HG03378 (cell line): ENCODE results near the gene ZNF669.
"Not testable (repeated sequence)": the region's sequence is repeated elsewhere in the genome, so short reads cannot be mapped to it uniquely, and the experiment has no call there.

ENCODE experiments used
- ATAC-seq: cut with Tn5 transposase; IDR thresholded peaks from one replicate; pipeline ENCODE4 v1.9.1; 2021; ENCODE audit warnings: mild to moderate bottlenecking, moderate library complexity; ENCODE audit not compliant: unreplicated experiment

Gene ZNF669

GRCh38 chr1:247103859-247104591 lies at the start of gene ZNF669:
TSS of gene ZNF669 (minus strand) at chr1:247104356. CDS start at chr1:247104199, 157 bp downstream.
- peak; percentile 98 for ATAC-seq

GRCh38 chr1:247147781-247148180 lies 43.6 kb upstream of the ZNF669 start:
- no peak for ATAC-seq

GRCh38 chr1:247147120-247147519 lies 43.0 kb upstream of the ZNF669 start:
- ATAC-seq, result not testable (repeated sequence)

- ATAC-seq, result no peak
Measured at GRCh38 chr1:247146671-247147070, 42.5 kb upstream of the ZNF669 start.

DNA sequence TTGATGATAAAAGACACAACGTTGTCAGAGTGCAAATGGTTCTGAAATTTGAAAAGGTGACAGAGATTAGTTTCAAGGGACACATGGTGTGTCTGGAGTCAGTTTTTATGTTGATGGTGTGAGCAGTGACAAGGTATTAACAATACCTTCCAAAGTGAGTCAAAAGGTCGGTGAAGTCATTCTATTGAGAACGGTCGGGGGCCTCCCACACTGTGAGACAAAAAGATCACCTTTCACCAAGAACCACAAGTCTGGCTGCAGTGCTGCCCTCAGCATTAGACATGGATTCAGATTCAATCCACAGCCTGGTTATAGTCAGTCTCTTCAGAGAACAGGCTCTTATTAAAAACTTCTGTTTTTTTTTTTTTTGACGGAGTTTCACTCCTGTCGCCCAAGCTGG lies 41.1 kb upstream of the ZNF669 start:
- ATAC-seq, result no peak

DNA sequence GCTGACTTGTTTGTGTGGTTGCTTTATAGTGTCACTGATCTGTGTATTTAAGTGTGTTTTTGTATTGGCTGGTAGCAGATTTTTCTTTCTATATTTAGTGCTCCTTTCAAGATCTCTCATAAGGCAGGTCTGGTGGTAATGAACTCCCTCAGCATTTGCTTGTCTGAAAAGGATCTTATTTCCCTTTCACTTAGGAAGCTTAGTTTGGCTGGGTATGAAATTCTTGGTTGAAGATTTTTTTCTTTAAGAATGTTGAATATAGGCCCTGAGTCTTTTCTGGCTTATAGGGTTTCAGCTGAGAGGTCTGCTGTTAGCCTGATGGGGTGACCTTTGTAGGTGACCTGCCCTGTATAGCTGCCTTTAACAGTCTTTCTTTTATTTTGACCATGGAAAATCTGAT lies 35.4 kb upstream of the ZNF669 start:
- not testable (repeated sequence) for ATAC-seq

- ATAC-seq, result no peak
Measured at GRCh38 chr1:247131236-247131635, 27.1 kb upstream of the ZNF669 start.

DNA sequence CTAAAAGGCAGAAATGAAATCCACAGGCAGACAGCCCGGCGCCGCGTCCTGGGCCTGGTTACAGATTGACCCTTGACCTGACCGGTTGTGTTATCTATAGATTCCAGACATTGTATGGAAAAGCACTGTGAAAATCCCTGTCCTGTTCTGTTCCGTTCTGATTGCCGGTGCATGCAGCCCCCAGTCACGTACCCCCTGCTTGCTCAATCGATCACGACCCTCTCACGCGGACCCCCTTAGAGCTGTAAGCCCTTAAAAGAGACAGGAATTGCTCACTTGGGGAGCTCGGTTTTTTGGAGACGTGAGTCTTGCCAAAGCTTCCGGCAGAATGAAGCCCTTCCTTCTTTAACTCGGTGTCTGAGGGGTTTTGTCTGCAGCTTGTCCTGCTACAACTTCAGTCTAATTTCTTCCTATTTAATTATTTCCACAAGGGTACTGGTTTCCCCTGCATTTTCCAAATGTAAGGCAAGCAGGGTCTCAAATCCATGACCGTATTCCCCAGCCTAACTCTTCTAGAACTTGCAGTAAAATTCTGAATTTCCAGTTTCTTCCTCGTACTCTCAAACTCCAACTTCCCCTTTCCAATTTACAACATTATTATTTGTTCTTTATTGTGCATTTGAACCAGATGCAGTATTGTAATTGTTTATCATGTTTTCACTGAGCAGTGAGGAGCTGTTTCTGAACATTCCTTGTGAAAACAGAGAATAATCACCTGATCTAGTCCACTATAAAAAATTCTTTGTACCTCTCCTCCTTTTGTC lies 23.5 kb upstream of the ZNF669 start:
- ATAC-seq, result not testable (repeated sequence)

DNA sequence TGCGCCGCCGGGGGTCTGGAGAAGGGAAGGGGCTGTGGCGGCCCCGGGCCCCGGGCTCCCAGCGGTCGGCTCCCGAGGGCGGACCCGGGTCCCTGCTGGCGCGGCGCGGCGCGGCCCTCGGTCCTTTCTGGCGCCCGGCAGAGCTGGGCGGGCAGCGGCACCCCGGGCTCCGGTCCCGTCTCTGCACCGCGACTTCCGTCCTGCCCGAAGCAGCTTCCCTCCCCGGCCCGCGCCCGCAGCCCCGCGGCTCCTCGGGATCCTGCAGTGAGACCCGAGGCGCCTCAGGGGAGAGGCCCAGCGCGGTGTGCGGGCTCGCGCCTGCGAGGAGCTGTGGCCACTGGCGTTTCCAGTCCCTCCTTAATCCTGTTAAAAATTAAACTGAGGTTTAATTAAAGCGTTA lies 22.4 kb upstream of the ZNF669 start:
- ATAC-seq, result not testable (repeated sequence)

DNA sequence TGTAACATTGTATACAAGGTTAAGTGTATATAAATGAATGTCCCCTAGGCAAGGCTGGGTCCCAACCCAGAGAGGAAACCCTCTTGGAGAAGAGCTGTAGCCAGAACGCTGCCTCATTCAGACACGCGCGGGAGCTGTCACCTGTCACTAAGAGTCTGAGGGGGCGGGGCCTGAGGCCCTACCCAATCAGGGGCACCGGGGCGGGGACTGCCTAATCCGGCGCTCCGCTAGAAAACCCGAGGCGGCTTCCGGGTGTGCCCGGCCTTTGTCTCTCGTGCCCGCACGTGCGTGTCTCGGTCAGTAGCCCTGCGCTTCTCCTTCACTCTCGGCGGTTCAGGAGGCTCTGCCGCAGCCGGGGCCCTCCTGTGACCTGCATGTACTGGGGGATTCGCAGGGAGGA lies 22.0 kb upstream of the ZNF669 start:
- ATAC-seq, result peak; percentile 99

GRCh38 chr1:247121382-247121781 lies 17.2 kb upstream of the ZNF669 start:
- ATAC-seq, result no peak

DNA sequence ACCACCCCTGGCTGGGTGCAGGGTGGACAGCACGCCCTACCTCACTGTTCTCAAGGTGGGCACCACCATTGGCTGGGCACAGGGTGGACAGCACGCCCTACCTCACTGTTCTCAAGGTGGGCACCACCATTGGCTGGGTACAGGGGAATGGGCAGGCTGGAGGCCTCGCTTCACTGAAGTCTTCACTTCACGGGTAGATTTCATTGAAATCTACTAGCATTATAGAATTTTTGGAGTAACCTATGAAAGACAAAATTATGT lies 16.2 kb upstream of the ZNF669 start:
- ATAC-seq, result not testable (repeated sequence)

GRCh38 chr1:247119600-247120407 lies 15.6 kb upstream of the ZNF669 start:
- no peak for ATAC-seq

DNA sequence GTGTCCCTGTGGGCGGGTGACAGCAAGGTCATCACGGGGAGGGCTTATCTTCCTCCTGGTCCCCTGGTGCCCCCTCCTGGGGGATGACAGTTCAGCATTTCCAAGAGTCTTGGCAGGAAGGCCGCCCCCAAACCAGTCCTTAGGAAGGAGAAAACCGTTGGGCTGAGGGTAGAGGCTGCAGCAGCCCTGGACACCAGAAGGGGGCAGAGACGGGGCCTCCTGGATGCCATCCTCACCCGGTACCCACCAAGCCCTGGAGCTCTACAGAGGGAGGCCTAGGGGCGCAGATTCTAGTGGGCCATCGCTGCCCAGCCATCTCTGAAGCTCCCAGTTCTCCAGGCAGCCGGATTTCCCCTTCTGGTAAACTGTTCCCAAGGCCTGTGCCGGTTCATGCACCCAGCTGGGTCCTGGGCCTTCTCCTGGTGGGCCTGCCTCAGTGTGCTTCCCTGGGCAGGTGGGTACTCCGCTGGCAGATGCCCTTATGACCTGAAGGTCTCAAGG lies 14.8 kb upstream of the ZNF669 start:
- no peak for ATAC-seq

DNA sequence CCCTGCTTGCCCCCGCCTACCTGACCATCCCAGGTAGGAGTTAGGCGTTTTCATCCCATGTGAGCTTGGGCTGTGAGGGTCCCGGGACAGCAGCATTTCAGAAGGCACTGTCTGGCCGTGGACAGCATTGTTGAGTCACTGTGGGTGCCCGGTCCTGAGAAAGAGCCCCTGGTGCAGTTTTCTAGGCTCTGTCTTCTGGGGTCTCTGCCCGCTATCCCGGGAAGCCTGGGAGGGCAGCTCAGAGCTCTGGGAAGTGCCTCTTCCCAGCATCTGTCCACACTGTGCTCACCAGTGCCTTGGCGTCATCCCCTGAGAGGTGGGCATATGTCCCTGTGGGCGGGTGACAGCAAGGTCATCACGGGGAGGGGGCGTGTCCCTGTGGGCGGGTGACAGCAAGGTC lies 11.4 kb upstream of the ZNF669 start:
- no peak for ATAC-seq

DNA sequence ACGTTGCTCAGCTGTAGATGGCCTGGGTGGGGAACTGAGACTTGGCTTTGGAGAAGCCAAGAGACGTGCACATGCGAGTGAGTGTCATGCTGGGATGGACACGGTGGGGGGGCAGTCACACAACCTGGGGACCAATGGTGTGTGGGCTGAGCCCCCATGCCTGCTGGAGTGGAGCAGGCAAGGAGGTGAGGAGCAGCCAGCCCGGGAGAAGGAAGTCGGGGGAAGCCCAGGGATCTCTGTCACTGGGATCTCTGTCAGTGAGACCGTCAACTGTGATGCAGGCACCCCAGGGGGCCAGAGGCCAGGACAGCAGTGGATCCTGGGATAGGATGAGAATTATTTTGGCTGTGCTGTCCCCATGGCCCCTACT lies 11.0 kb upstream of the ZNF669 start:
- ATAC-seq, result no peak

GRCh38 chr1:247114351-247115140 lies 10.4 kb upstream of the ZNF669 start:
- ATAC-seq, result no peak

DNA sequence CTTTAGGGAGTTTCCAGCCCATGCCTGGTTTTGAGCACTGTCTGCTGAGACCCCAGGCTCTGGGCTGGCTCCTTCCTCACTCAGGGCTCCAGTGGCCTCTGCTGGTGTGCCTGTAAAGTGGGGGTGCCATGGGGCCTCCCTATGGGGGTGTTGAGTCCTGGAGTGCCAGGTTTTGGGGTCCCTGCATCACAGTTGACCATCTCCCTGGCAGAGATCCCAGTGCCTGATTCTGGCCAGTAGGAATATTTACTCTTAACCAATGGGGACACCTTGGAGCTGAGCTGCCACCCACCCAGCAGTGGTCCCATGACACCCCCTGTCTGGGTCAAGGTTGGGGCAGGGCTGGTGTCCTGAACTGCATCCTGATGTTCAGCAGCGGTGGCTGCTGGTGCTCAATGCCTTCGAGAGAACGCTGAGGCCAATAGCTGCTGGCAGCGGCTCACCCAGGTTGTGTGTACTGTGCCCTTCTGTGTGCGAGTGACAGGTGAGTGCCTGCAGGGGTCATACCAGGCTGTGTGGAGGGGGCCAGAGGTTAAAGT lies 9.6 kb upstream of the ZNF669 start:
- no peak for ATAC-seq

DNA sequence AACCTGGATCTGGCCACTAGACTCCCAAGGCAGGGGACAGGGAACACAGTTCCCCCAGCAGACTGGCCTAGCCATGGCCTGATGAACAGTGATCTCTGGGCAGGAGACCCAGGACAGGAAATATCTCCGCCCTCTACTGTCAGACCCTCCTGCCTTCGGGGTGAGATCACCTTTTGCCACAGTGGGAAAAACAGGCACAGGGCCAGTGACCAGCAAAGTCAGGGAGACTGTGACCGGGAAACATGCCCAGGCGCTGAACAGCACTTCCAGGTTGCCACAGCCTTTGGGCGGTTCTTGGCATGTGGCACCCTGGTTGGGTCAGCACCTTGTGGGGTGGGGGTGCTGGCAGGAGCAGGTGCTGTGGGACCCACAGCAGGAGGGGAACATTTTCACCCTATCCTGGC lies 8.9 kb upstream of the ZNF669 start:
- ATAC-seq, result no peak

DNA sequence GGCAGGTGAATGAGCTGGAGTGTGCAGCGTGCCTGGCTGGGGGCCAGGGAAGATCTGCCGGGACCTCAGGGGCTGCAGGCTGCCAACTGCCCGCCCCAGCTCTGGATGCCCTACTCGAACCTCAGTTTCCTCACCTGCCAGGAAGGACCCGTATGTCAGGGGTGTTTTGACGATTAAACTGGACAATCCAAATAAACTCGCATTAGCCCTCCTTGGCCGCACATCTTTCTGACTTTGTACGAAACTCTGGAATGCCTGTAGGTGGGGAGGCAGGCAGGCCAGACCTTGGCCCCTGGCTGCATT lies 8.3 kb upstream of the ZNF669 start:
- ATAC-seq, result no peak
